Activated T-cell treated with anti-CD3 and anti-CD28 coated beads, Interleukin-2, amount 50 U/mL, for 72 hours (primary cell): ENCODE data around the gene CIB4. TPM values are rescaled to one million over a fixed set of nuclear protein-coding genes. Genes with fewer than 3 reads are reported as not detected.
"Not testable (repeated sequence)": the region's sequence is repeated elsewhere in the genome, so short reads cannot be mapped to it uniquely, and the experiment has no call there.

ENCODE experiments used
- ATAC-seq, 2 donors: fragments of 150-1000 bp; cut with Tn5 transposase; replicated peaks in 1 of 2; 2 replicates each; pipeline ENCODE4 v1.10.0; 2021; ENCODE audit warnings: moderate library complexity in 2 of 2, mild to moderate bottlenecking in 1 of 2
- DNase-seq, 2 donors: peaks; one replicate each; pipeline ENCODE4 v3.0.0; 2021 to 2022; ENCODE audit warnings: mixed read lengths in 1 of 2
- H3K27ac Mint-ChIP-seq: one replicate; pipeline ENCODE4 v1.8.0; 2022; ENCODE audit warnings: mild to moderate bottlenecking, moderate library complexity, mixed read lengths
- H3K27me3 Mint-ChIP-seq: one replicate; pipeline ENCODE4 v1.8.0; 2022; ENCODE audit warnings: low read depth, mixed read lengths
- H3K36me3 Mint-ChIP-seq, 2 donors: one replicate each; pipeline ENCODE4 v1.8.0; 2022; ENCODE audit warnings: mixed read lengths in 2 of 2, mild to moderate bottlenecking in 1 of 2; ENCODE audit not compliant: insufficient read depth in 2 of 2
- H3K4me1 Mint-ChIP-seq: one replicate; pipeline ENCODE4 v1.8.0; 2022; ENCODE audit warnings: low read depth, mixed read lengths
- H3K4me3 Mint-ChIP-seq, 2 donors: one replicate each; pipeline ENCODE4 v1.8.0; 2022; ENCODE audit warnings: mild to moderate bottlenecking in 2 of 2, mixed read lengths in 2 of 2, moderate library complexity in 2 of 2
- H3K9me3 Mint-ChIP-seq, 2 donors: one replicate each; pipeline ENCODE4 v1.8.0; 2022; ENCODE audit warnings: mixed read lengths in 2 of 2
- total RNA-seq, 2 donors: library from RNA; stranded (reverse); gene quantifications; one replicate each; pipeline ENCODE4 v1.2.3, GENCODE V29; 2022

CIB4 gene
- total RNA-seq, 2 donors from 2014 or later, result not detected

DNA sequence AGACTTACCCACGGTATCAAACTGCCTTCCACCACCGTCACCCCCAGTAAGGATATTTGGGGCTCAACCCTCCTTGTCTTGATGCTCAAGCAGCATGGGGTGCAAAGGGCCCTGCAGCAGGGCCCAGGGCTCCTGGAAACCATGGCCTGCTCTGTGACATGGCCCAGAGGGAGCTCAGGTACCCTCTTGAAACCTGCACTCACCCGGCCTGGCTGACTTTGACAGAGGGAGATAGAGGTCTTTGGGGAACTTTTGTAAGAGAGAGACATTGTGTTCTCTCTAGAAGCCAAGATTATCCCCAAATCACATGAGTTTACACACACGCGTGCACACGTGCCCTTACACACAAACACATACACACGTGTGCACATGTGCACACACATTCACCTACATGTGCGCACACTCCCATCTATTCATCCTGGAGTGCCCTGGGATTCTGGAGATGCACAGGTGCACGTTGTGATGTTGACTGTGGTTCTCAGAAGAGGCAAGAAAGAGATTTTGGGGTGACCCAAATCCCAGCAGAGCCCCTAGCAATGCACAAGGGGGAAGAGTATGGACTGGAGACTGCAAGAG, 31.7 kb upstream of the CIB4 start:
- no peak overlapping the region for H3K27ac Mint-ChIP-seq
- ATAC-seq (no peak), DNase-seq (no peak)
- no peaks in the 10 kb centered on the region for H3K36me3 Mint-ChIP-seq
- no peak overlapping the region for H3K4me3 Mint-ChIP-seq
- peaks cover 25% of the 10 kb centered on the region for H3K27me3 Mint-ChIP-seq
- H3K9me3 Mint-ChIP-seq, result no peaks in the 10 kb centered on the region
- no peaks in the 10 kb centered on the region for H3K4me1 Mint-ChIP-seq

- no peaks in the 10 kb centered on the region for H3K4me1 Mint-ChIP-seq
- H3K4me3 Mint-ChIP-seq, result no peak overlapping the region
- peaks cover 32% of the 10 kb centered on the region for H3K27me3 Mint-ChIP-seq
- no peak overlapping the region for H3K27ac Mint-ChIP-seq
- no peaks in the 10 kb centered on the region for H3K36me3 Mint-ChIP-seq
- ATAC-seq (no peak), DNase-seq (no peak)
- H3K9me3 Mint-ChIP-seq, result no peaks in the 10 kb centered on the region
Measured at GRCh38 chr2:26672112-26672817, 31.1 kb upstream of the CIB4 start.

GRCh38 chr2:26671691-26672090, 30.5 kb upstream of the CIB4 start:
- no peak for DNase-seq
- Mint-ChIP-seq H3K36me3 (no peaks in the 10 kb centered on the region), H3K9me3 (peaks cover 0 to 2% of the 10 kb centered on the region in 2 donors), H3K4me3 (no peak overlapping the region), H3K27me3 (peaks cover 37% of the 10 kb centered on the region), H3K27ac (no peak overlapping the region), H3K4me1 (no peaks in the 10 kb centered on the region)
- ATAC-seq, result no peak

GRCh38 chr2:26670931-26671460, 29.8 kb upstream of the CIB4 start:
- no peak for ATAC-seq

DNA sequence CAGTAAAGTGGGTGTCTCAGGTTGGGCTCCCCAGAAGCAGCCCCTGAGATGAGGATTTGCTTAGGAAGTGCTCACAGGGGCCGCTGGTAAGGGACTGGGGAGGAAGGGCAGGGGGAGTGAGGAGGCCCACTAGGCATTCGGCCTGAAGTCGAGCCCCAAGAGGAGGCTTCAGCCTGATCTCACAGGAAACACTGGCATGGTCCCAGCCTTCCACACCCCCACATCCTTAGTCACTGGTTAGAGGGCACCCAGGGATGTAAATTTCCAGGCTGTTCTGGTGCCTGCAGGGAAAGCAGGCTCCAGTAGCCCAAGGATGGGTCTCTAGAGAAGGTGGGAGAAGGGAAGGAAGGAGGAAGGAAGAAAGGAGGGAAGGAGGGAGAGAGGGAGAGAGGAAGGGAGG, 29.0 kb upstream of the CIB4 start:
- Mint-ChIP-seq H3K36me3 (no peaks in the 10 kb centered on the region), H3K4me1 (no peaks in the 10 kb centered on the region), H3K4me3 (no peak overlapping the region), H3K27ac (no peak overlapping the region), H3K27me3 (peaks cover 39% of the 10 kb centered on the region), H3K9me3 (peaks cover 0 to 2% of the 10 kb centered on the region in 2 donors)
- no peak for ATAC-seq
- DNase-seq, result no peak

More at GRCh38 chr2:26670931-26671460, 29.8 kb upstream of the CIB4 start:
- no peak for DNase-seq
- Mint-ChIP-seq H3K4me1 (no peaks in the 10 kb centered on the region), H3K36me3 (no peaks in the 10 kb centered on the region), H3K27me3 (peaks cover 39% of the 10 kb centered on the region), H3K27ac (no peak overlapping the region), H3K9me3 (peaks cover 0 to 2% of the 10 kb centered on the region in 2 donors), H3K4me3 (no peak overlapping the region)

GRCh38 chr2:26668856-26669750, 27.9 kb upstream of the CIB4 start:
- no peak for ATAC-seq
- no peak overlapping the region for H3K27ac Mint-ChIP-seq
- H3K9me3 Mint-ChIP-seq, result peaks cover 0 to 2% of the 10 kb centered on the region in 2 donors
- no peak for DNase-seq
- H3K36me3 Mint-ChIP-seq, result no peaks in the 10 kb centered on the region
- peaks cover 39% of the 10 kb centered on the region for H3K27me3 Mint-ChIP-seq
- no peak overlapping the region for H3K4me3 Mint-ChIP-seq
- H3K4me1 Mint-ChIP-seq, result no peaks in the 10 kb centered on the region

- Mint-ChIP-seq H3K36me3 (no peaks in the 10 kb centered on the region), H3K9me3 (peaks cover 0 to 2% of the 10 kb centered on the region in 2 donors), H3K4me3 (no peak overlapping the region), H3K27me3 (peaks cover 38% of the 10 kb centered on the region), H3K4me1 (no peaks in the 10 kb centered on the region), H3K27ac (no peak overlapping the region)
- DNase-seq, result no peak
- no peak for ATAC-seq
Measured at GRCh38 chr2:26668041-26668440, 26.9 kb upstream of the CIB4 start.

DNA sequence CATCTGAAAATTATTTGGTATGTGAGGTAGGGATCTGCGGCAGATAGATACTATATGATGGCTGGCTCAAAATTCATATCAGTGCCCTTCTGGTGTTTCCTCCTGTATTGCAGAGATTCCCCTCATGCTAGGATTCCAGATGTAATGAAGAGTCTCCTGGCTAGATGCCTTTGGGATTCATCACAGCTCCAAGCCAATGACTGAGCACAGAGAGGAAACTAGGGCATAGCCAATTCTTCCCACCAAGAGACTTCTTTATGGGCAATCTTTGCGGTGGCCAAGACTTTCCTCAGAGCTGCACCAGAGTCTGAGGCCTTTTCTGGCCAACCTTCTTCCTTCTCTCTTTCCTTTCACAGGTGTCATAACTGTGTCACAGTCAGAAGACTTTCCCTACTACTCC, 25.5 kb upstream of the CIB4 start:
- ATAC-seq (no peak), DNase-seq (no peak)
- H3K9me3 Mint-ChIP-seq, result peaks cover 0 to 2% of the 10 kb centered on the region in 2 donors
- no peak overlapping the region for H3K27ac Mint-ChIP-seq
- peaks cover 32% of the 10 kb centered on the region for H3K27me3 Mint-ChIP-seq
- no peaks in the 10 kb centered on the region for H3K4me1 Mint-ChIP-seq
- H3K4me3 Mint-ChIP-seq, result no peak overlapping the region
- no peaks in the 10 kb centered on the region for H3K36me3 Mint-ChIP-seq

- H3K9me3 Mint-ChIP-seq, H3K36me3 Mint-ChIP-seq, H3K27ac Mint-ChIP-seq, H3K4me3 Mint-ChIP-seq, DNase-seq, ATAC-seq, H3K4me1 Mint-ChIP-seq: not testable (repeated sequence)
- peaks cover 29% of the 10 kb centered on the region for H3K27me3 Mint-ChIP-seq
Measured at GRCh38 chr2:26665296-26665695, 24.1 kb upstream of the CIB4 start.

GRCh38 chr2:26660363-26660962, 19.3 kb upstream of the CIB4 start:
- ATAC-seq, result no peak
- Mint-ChIP-seq H3K27ac (no peak overlapping the region), H3K9me3 (peaks cover 0 to 9% of the 10 kb centered on the region in 2 donors), H3K4me3 (no peak overlapping the region), H3K27me3 (no peaks in the 10 kb centered on the region), H3K36me3 (peaks cover 3% of the 10 kb centered on the region in 2 donors), H3K4me1 (no peaks in the 10 kb centered on the region)
- DNase-seq, result no peak

DNA sequence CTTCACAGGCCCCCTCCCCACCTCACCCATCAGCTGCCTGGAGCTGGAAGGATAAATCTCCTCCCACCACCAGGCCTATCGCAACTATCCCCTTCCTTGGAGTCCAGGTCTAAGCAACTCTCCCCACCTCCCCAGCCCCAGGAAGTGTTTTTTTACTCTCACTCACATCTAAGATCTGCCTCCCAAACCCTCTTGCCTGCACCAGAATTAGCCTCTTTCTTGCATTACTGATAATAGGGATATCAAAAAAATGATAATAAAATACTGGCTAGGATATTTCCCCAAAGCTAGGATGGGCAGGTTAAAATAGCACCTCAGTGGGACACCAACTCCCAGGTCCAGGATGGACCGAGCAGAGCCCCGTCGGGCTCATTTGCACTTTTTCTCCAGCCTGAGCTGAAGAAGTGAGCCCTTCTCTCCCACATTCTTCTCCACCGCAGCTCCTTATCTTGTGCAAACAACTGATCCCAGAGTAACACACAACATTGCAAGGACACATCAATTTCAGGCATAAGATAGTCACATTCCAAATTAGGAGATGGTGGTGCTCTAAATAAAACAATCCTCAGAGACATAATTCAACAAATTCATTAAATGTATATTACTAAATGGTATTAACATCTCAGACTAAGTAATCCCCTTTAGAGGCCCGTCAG, 17.7 kb upstream of the CIB4 start:
- peaks cover 0 to 9% of the 10 kb centered on the region in 2 donors for H3K9me3 Mint-ChIP-seq
- no peak for DNase-seq
- H3K27ac Mint-ChIP-seq, result no peak overlapping the region
- no peak for ATAC-seq
- no peaks in the 10 kb centered on the region for H3K27me3 Mint-ChIP-seq
- peaks cover 3% of the 10 kb centered on the region in 2 donors for H3K36me3 Mint-ChIP-seq
- H3K4me3 Mint-ChIP-seq, result no peak overlapping the region
- no peaks in the 10 kb centered on the region for H3K4me1 Mint-ChIP-seq

DNA sequence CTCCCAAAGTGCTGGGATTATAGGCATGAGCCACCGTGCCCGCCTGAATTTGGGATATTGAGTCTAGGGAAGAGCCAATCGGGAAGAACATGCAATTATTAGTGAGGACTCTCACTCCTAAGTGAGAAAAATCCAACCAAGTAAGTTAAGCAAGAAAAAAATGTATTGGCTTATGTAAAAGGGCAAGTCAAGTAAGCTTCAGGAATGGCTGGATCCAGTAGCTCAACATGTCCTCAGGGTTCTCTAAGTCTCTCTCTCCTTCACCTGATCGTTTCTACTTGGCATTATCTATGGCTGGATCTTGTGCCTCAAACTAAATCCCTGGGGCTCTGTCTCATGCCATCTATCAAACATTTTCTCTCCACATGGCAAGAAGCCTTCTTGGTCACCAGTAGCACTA, 16.1 kb upstream of the CIB4 start:
- DNase-seq, result no peak
- H3K4me1 Mint-ChIP-seq, result no peaks in the 10 kb centered on the region
- H3K4me3 Mint-ChIP-seq, result no peak overlapping the region
- no peak for ATAC-seq
- H3K36me3 Mint-ChIP-seq, result peaks cover 3% of the 10 kb centered on the region in 2 donors
- H3K9me3 Mint-ChIP-seq, result peaks cover 0 to 9% of the 10 kb centered on the region in 2 donors
- no peaks in the 10 kb centered on the region for H3K27me3 Mint-ChIP-seq
- H3K27ac Mint-ChIP-seq, result no peak overlapping the region
